Measurements from ENCODE around the gene RSPO4.

Gene RSPO4

DNA sequence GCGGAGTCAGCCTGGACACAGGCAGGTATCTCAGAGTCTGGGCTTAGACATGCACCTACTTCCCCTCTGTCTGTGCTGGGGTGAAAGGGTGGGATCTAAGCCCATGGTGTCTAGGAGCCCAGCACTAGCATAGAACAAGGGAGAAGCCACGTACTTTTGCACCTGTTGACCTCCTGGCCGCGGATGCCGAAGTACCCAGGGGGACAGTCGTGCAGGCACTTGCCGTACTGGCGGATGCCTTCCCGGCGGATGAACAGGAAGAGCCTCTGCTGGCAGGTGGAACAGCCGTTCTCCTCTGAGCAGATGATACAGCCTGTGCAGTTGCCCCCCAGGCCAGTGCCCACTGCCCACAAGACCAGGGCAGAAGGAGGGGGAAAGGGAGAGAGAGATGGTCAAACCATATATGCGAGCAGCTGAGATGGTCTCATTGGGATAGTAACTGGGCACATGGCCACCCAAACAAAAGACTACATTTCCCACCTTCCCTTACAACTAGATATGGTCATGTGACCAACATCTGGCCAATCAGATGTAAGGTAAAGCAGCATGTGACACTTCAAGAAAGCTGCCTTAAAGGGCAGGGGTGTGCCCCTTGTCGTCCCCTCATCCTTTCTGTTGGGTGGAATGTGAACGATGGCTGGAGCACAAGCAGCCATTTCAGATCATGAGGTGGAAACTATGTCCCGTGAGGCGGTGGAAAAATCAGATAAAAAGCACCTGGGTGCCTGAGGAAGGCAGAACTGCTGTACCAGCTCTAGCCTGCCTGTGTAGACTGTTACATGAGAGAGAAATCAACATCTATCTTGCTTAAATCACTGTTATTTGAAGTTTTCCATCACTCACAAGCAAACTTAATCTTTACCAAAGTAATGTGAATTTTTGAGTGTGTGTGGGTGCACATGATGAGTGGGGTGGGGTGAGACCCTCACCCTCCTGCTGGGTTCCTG, 34.0 kb downstream of the RSPO4 start:
- DNase-seq (ENCODE audit: low read depth in 2 of 2): no peak

DNA sequence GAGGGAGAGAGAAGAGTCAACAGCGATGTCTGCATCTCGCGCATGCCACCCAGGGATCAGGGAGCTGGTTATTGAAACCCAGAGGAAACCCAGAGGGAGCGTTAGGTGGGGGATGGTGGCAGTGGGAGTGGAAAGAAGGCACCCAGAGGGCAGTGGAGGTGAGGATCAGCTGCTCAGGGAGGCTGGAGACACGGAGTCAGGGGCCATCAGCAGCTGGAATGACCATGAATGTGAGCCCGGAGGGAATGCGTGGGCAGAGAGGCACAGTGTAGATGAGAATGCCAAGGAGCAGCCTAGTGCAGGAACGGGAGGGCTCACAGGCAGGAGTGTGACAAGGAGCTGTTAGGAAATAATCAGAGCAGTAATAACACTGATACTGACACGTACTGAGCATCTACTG, 36.2 kb downstream of the RSPO4 start:
- no peak for DNase-seq (ENCODE audit: low read depth in 2 of 2)

DNA sequence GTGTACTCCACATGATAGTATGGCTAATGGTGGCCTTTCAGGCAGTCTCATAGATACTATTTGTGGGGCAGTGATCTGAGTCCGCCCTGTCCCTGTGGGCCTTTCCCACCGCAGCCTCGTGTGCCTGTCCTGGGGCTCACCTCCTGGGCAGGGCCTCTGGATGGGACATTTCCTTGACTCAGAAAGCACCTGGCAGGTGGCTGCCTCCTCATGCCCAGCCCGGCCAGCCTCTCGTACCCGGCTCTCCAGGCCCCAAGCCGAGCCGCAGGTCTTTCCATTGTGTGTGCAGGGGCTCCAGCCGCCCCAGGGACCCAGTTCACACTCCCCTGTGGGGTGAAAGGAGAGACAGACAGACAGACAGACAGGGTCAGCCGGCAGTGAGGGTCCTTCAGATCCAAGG, 38.3 kb downstream of the RSPO4 start:
- DNase-seq (ENCODE audit: low read depth in 2 of 2): no peak

DNA sequence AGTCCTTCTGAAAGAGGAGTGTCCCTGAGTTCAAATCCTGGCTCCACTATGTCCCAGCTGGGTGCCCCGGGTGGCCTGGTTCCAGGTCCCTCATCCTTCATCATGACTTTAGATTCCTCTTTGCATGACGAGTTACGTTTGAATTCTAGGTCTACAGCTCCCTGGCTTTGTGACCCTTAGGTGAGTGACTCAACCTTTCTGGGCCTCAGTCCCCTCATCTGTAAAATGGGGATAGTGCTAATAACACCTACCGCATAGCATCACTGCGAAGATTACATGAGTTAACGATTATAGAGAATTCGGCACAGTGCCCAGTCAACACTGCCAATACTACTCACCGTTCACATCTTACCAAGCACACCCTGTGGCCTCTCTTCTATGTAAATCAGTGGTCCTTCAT, 39.4 kb downstream of the RSPO4 start:
- no peak for DNase-seq (ENCODE audit: low read depth in 2 of 2)

DNA sequence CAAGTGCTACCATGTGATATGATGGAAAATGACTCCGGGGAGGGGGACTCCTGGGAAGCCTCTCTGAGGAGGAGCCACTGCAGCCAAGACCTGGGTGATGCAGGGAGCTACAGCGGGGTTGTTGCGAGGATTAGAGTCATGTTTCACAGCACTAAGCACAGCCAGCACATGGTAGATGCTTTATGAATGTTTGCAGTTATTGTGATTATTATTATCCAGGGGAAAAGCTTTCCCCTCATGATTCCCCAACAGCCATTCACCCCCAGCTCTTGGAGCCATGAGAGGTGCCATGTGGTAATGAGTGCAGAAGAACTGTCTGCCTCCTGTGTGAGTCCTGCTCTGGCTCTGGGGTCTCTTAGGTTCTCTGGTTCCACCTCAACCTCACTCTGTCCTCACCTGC, 39.9 kb downstream of the RSPO4 start:
- no peak for DNase-seq (ENCODE audit: low read depth in 2 of 2)

DNA sequence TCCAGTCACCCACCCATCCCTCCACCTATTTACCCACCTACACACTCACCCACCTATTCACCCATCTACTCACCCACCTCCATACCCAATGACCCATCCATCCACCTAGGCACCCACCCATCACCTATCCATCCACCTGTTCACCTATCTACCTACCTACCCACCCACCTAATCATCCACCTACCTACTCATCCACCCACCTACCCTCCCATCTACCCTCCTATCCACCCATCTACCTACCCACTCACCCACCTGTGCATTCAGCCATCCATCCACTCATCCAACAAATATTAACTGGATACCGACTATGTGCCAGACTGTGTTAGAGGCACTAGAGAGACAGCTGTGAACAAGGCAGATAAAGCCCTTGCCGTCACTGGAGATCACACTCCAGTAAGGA, 40.3 kb downstream of the RSPO4 start:
- no peak for DNase-seq (ENCODE audit: low read depth in 2 of 2)

DNA sequence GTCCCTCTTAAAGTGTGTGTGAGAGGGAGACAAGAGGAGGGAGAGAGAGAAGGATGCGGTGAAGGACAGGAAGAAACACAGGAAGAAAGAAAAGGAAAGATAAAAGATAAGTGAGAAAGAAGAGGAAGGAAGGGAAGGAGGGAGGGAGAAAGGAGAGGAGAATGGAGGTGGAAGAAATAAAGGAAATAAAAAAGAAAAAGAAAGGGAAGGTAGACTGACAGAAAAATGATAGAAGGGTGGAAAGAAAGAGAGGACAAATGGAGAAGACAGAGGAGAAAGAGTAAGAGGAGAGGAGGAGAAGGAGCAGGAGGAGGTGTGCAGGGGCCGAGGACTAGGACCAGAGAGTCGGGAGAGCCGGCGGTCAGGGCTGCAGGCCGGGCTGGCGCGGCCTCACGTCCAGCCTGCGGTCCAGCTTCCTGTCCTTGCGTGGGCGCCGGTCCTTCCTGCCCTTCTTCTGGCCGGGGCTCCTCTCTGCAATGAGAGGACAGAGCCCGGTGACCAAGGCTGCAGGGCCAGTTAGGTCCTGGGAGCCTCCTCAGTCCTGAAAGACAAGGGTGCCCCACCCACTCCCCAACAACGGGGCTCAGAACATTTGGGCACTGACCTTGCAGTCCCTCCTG, 42.0 kb downstream of the RSPO4 start:
- DNase-seq (ENCODE audit: low read depth in 2 of 2): no peak

DNA sequence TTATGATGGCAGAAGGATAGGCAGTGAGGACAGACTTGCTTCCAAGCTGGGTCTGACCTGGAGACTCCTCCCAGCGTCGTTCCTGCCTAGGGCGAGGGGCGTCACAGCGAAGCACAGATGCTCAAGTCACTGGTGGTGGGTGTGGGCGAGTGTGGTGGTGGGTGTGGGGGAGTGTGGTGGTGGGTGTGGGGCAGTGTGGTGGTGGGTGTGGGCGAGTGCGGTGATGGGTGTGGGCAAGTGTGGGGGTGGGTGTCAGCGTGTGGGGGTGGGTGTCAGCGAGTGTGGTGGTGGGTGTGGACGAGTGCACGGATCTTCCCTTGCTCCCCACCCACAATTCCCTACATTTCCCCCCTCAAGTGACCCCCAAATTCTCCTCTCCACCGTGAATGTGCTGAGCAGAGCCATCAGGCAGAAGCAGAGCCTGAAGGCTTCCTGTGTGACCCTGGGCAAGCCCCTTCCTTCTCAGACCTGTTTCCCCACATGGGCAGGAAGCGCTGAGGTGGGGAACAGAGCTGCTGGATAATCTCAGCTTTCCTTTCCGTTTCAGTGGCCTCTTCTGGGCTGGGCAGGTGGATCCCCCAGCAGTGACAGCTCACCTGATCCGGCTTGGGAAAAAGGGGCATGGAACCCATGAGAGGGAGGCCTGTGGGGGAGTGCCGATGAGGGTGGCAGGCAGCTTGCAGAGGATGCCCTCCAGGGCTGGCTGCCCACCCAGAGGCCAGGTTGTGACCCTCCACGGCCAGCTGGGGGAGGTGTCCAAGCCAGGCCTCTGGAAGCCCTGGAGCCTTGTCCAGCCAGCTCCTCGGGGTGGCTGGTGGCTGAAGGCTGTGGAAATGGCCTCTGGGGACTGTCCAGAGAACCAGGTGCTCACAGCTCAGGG, 42.9 kb downstream of the RSPO4 start:
- no peak for DNase-seq (ENCODE audit: low read depth in 2 of 2)

DNA sequence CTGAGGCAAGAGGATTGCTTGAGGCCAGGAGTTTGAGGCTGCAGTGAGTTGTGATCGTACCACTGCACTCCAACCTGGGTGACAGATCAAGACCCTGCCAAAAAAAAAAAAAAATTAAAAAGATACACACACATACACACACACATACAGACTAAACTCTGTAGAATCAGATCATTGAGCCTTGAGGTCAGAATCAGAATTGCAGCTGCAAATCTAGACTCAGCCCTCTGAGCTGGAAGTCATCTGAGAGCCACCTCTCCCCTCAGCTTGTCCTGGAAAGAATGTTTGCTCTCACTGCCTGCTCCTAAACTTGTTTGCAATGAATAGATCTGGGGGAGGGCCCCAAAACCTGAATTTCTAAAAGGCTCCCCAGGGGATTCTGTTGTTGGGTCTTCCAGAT, 44.6 kb downstream of the RSPO4 start:
- DNase-seq (ENCODE audit: low read depth in 2 of 2): no peak

DNA sequence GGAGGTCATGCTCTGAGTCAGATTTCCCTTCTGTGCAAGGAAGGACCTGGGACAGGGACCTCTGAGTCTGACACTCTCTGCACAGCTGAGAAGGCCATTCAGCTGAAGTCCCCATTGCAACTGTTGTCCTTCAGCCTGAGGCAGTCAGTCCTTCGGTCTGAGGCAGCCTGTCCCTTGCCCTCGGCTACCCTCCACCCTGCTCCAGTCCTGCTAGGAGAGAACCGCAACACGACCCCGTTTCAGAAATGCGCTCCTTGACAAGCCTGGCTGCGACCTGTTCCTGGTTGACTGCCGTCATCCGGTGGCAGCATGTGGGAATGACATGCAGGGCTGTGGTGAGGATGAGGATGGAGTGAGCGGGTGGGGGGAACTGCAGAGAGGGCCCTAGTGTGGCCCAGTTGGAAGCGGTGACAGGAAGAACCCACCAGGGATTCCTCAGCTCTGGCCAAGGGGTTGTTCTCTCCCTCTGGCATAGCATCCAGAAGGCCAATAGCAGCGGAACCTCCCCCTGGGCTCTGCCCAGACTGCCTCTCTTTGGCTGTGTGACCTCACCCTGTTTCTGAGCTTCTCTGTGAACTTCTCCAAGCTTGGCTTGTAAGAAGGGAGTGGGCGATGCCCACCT, 45.7 kb downstream of the RSPO4 start:
- peak; percentile 58 to 69 for DNase-seq (ENCODE audit: low read depth in 2 of 2)

DNA sequence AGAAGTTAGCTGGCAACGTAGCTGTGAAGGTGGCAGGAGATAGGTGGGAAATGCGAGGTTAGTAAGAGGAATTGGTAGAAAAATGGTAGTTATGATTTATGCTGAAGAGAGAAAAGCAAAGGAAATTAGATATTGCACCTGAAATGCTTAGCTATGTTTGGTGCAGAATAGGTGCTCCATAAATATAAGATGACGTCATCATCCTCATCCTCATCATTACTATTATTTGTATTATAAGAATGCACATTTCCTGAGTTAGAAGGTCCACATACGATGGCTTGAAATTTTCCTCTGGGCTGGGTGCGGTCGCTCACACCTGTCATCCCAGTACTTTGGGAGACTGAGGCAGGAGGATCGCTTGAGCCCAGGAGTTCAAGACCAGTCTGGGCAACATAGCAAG, 46.5 kb downstream of the RSPO4 start:
- no peak for DNase-seq (ENCODE audit: low read depth in 2 of 2)

DNA sequence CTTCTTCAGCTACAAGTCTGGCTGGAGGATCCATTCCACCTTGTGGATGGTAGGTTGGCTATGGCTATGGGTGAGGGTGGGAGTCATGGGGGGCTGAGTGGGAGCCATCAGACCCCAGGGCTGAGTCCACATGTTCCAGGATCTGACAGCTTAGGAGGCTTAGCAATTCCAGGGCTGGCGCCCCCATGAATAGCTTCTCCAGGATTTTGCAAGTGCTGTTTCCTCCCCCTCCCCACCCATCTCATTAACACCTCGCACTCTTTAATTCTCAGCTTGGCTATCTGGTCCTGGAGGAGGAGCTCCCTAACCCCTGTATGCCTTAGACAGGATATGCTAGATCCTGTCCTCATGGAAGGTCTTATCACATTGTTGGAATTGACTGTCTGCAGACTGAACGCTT, 47.0 kb downstream of the RSPO4 start:
- no peak for DNase-seq (ENCODE audit: low read depth in 2 of 2)

DNA sequence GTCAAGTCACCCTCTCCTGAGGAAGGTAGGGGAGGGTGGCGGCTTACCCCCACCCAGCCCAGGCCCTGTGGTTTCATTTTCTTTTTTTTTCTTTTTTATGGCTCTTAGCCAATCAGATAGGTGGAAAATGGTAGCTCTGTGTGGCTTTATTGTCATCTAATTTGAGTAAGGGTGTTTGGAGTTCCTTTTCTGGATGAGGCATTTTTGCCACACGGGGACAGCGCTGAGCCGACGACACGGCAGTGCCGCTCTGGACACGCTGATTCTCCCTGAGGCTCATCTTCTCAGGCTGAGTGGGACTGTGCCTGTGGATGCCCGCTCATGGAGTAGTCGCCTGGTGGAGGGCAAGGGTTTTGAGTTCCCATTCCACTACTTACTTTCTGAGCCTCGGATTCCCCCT, 48.4 kb downstream of the RSPO4 start:
- DNase-seq (ENCODE audit: low read depth in 2 of 2): no peak

DNA sequence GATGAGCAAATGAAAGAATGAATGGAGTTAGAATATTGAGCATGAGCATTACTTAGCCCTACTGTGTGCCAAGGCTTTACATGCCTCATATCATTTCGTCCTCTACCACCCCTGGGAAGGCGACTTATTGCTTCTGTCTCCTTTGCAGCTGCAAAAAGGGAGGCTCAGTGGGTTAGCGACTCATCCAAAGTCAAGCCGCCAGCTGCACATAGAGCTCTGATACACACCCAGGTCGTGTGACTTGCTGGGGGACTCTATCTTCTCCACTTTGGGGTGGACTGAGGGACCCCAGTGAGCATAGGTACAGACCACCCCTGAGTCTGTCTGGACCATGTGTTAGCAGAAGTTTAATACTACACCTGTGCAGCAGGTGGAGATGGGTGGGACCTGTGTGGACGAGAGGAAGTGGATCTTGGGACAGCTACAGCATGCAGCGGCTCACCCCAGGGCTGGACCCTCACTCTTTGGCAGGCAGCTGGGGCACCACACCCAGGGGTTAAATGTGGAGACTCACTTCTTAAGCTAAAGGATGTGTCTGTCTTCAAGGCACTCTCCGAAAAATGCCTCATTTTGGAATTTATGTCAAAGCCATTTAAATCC, 49.8 kb downstream of the RSPO4 start:
- DNase-seq (ENCODE audit: low read depth in 2 of 2): no peak

DNA sequence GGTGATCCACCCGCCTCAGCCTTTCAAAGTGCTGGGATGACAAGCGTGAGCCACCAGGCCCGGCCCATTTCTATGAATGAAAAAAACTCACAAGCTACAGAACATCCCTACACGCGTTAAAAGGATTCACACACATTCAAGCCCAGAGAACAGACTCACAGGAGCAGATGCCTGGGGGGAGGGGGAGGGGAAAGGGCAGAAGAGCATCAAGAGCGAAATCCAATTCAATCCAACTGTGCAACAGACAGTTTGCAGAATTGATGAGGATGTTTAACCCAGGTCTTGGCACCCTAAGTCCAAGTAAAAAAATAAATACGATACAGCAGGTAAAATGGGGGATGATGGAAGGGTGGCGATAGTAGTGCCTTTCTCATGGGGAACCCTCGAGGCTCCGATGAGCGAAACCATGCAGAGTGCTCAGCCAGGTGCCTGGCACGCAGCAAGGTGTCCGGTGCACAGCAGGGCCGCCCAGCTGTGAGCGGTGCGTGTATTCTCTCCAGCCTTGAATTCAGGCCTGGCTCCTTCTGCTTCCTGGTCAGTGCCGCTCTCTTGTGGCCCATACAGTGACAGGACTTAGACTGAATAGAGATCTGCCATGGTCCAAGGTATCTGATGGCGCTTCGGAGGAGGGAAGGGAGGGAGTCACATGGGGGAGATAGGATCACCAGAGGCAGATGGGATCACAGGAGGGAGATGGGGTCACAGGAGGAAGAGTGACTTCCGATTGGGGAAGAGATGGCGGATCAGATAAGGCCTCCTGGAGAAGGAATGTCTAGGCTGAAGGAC, 50.5 kb downstream of the RSPO4 start:
- no peak for DNase-seq (ENCODE audit: low read depth in 2 of 2)

DNA sequence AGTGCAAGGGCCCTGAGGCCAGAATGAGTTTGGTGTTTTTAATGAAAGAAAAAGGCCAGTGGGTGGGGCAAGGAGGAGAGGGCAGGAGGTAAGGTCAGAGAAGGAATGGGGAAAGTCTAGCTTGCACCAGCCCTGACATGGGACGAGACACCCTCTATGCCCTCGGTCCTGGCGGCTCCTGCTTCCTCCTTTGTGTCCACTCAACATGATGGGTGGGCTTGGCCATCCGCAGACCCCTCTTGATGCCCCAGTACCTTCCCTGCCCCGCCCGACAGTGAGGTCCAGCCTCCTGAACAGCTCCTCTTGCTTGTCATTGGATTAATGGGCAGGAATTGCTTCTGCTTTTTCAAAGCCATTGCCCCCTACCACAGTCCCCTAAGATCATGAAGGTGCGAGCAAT, 52.4 kb downstream of the RSPO4 start:
- no peak for DNase-seq (ENCODE audit: low read depth in 2 of 2)

DNA sequence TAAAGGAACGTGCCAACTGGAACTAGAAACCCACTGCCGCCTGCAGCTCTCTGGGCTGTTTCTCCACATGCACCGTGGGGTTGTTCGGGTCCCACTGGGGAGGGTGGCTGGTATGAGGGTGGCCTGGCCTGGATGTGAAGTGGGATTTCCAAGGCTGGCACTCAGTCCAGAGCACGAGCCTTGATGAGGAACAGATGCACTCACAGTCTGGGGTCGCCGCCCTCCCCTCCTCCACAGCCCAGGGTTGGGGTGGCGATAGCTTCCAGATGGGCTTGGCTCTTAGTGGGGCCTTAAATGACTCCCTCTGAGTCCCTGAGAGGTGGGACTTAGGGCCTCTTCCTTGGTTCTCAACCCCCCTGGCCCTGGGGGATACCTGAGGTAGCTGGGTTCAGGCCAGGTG, 55.3 kb downstream of the RSPO4 start:
- no peak for DNase-seq (ENCODE audit: low read depth in 2 of 2)

DNA sequence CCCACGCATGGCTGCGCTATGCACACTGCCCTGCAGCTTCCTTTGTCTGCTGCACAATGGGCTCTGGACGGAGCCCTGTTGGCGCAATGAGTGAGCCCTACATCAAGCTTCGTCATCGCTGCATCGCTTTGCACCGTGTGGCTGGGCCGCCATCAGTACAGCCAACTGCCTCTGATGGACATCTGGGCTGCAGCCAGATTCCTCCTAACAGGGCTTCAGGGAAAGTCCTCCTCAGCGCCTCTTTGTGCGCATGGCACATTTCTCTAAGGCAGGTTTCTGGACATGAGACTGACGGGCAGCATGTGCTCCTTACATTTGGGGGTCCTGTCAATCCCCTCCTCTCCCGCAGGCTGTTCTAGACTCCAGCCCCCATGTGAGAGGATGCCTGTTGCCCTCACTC, 56.3 kb downstream of the RSPO4 start:
- no peak for DNase-seq (ENCODE audit: low read depth in 2 of 2)

DNA sequence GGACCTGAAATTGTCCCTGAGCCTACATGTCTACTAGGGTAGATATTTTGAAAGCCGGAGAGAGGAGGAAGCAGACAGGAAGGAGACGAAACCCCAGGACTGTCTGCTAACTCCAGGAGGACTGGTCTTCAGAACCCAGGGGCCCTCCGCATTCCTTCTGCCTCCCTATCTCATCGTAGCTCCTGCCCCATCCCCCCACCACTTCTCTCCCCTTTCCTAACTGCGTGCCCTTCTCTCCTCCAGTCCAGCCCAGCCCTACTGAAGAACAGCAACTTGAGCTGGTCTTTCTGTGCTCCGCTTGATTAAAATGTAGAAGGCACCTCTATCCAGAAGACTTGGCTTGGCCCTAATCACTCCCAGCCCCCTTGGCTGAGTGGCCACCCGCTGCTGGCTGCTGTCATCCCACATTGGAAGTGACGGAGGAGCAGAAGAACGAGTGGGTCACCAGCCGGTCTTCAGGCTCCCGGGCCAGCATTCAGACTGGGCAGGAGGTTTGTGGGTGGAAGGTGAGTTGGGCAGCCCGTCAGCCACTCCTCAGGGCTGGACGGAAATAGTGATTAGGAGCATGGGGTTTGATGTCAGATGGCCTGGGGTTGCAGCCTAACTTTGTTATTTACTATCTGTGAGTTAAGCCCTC, 57.2 kb downstream of the RSPO4 start:
- no peak for DNase-seq (ENCODE audit: low read depth in 2 of 2)

DNA sequence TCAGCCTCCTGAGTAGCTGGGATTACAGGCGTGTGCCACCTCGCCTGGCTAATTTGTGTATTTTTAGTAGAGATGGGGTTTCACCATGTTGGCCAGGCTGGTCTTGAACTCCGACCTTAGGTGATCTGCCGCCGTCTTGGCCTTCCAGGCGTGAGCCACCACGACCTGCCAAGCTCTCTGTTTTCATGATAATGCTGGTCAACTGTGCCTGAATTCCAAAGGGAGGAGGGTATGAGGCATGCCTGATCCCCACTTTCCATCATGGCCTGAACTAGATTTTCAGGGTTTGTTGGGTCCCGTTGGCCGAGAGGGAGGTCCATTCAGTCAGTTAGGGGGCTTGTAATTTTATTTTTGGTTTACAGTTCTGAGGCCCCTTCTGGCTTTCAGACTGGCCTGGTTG, 58.0 kb downstream of the RSPO4 start:
- no peak for DNase-seq (ENCODE audit: low read depth in 2 of 2)

All from stimulated activated CD4-positive, alpha-beta T cell treated with anti-CD3 and anti-CD28 coated beads, Interleukin-4, amount 100 ng/mL, for 48 hours (primary cell).